ENCODE data around the gene SETD1B. TPM values are rescaled to one million over a fixed set of nuclear protein-coding genes. Genes with fewer than 3 reads are reported as not detected.

The SETD1B gene
- total RNA-seq, 2 donors from 2014 or later: 20.4 to 25.4 TPM

GRCh38 chr12:121838126-121838525 is 34.3 kb downstream of the SETD1B start:
- H3K27me3 ChIP-seq: no peaks in the 10 kb centered on the region
- H3K27ac ChIP-seq: no peak overlapping the region
- no peaks in the 10 kb centered on the region for H3K36me3 ChIP-seq
- intact Hi-C loops (cut with DNase I): no loop called here
- no peak overlapping the region for H3K9ac ChIP-seq (ENCODE audit: low read depth in 2 of 2, low read length in 2 of 2)
- no peak for TF ChIP-seq CTCF (IDR thresholded peaks at IDR 0.05)
- no peak overlapping the region for H3K4me3 ChIP-seq
- no peaks in the 10 kb centered on the region for H3K9me3 ChIP-seq
- no peak for DNase-seq
- no peaks in the 10 kb centered on the region for H3K4me1 ChIP-seq

- H3K4me3 ChIP-seq: peak overlapping the region; percentile 61
- no peaks in the 10 kb centered on the region for H3K36me3 ChIP-seq
- H3K9ac ChIP-seq (ENCODE audit: low read depth in 2 of 2, low read length in 2 of 2): peak overlapping the region; percentile 73 to 84
- intact Hi-C loops (cut with DNase I): no loop called here
- no peaks in the 10 kb centered on the region for H3K27me3 ChIP-seq
- peak; percentile 100 for DNase-seq
- H3K9me3 ChIP-seq: no peaks in the 10 kb centered on the region
- no peaks in the 10 kb centered on the region for H3K4me1 ChIP-seq
- TF ChIP-seq CTCF (IDR thresholded peaks at IDR 0.05): peak; percentile 44
- H3K27ac ChIP-seq: peak overlapping the region; percentile 65
These were observed 35.5 kb downstream of the SETD1B start for GRCh38 chr12:121839106-121839992.

GRCh38 chr12:121839993-121840761 is 36.4 kb downstream of the SETD1B start:
- no peaks in the 10 kb centered on the region for H3K9me3 ChIP-seq
- H3K9ac ChIP-seq (ENCODE audit: low read depth in 2 of 2, low read length in 2 of 2): peak overlapping the region; percentile 61 to 84
- intact Hi-C loops (cut with DNase I): no loop called here
- H3K4me3 ChIP-seq: peak overlapping the region; percentile 61
- peak overlapping the region; percentile 65 for H3K27ac ChIP-seq
- no peaks in the 10 kb centered on the region for H3K27me3 ChIP-seq
- no peaks in the 10 kb centered on the region for H3K4me1 ChIP-seq
- no peak for TF ChIP-seq CTCF (IDR thresholded peaks at IDR 0.05)
- no peak for DNase-seq
- no peaks in the 10 kb centered on the region for H3K36me3 ChIP-seq

DNA sequence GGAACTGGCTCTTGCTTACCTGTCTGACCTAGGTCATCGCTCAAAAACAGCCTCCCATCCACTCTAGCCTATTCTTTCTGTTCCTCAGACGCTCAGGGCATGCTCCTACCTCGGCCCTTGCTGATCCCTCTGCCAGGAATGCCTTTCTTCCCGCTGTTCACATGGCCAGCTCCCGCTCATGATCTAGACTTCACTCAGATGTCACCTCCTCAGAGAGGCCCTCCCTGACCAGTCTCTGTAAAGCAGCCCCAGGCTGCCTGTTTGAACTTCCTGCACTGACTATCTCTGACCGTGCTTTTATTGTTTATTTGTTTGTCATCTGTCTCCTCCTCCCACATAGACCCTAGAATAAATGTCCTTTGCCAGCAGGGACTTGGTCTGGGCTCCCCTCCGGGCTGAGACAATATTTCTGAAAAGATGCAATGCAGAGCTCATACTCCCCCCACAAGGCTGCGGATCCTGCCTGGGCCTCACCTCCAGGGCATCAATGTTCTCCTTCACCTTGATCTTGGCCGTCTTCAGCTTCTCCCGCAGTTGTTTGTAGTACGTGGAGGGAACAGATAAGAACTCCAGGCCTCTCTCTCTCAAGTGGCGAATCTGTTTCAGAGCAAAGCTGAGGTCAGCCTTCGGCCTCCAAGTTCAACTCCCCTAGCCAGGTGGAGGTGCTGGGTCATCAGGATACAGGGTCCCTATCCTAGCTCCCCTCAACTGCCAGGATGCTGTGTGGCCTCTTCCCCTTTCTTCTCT is 39.6 kb downstream of the SETD1B start:
- intact Hi-C loops (cut with DNase I): no loop called here
- Histone ChIP-seq H3K27ac (no peak overlapping the region), H3K9me3 (no peaks in the 10 kb centered on the region), H3K9ac (ENCODE audit: low read depth in 2 of 2, low read length in 2 of 2) (no peak overlapping the region), H3K4me1 (no peaks in the 10 kb centered on the region), H3K27me3 (no peaks in the 10 kb centered on the region), H3K4me3 (no peak overlapping the region), H3K36me3 (no peaks in the 10 kb centered on the region)
- no peak for DNase-seq
- TF ChIP-seq CTCF (IDR thresholded peaks at IDR 0.05): no peak

DNA sequence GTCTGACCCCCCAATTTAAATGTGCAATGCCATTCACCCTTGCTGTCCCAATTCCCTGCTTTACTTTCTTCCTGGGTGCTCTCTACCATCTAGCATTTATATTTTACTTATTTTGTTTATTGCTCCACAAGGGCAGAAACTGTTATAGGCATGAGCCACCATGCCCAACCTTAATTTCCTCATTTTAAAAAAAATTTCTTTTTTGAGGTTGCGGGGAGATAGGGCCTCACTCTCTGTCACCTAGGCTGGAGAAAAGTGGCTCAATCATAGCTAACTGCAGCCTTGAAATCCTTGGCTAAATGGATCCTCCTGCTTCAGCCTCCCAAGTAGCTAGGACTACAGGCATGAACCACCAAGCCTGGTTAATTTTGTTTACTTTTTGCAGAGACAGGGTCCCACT is 41.9 kb downstream of the SETD1B start:
- no peaks in the 10 kb centered on the region for H3K9me3 ChIP-seq
- no peak overlapping the region for H3K9ac ChIP-seq (ENCODE audit: low read depth in 2 of 2, low read length in 2 of 2)
- DNase-seq: no peak
- intact Hi-C loops (cut with DNase I): no loop called here
- no peaks in the 10 kb centered on the region for H3K4me1 ChIP-seq
- H3K4me3 ChIP-seq: no peak overlapping the region
- no peak for TF ChIP-seq CTCF (IDR thresholded peaks at IDR 0.05)
- no peaks in the 10 kb centered on the region for H3K27me3 ChIP-seq
- H3K36me3 ChIP-seq: no peaks in the 10 kb centered on the region
- H3K27ac ChIP-seq: no peak overlapping the region
